Measurements from ENCODE around the gene ARHGEF10L.

Gene ARHGEF10L

DNA sequence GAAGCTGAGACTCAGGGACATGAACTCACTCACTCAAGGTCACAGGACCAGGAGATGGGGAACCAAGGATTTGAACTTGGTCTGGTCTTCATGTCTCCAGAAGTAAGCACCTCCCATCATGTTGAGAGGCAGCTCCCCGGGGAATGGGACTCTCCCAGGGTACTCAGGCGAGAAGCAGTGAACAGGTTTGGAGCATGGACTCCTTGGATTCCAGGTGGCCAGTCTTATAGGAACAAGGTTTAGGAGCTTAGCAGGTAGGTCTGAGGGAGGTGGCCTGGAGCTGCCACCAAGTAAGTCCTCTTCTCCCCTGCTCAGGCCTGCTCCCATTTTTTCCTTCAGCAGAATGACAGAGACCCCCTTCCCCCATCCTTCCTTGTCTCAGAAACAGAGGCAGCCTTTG is 14.9 kb upstream of the ARHGEF10L start:
- Histone ChIP-seq H3K27ac (no peak overlapping the region), H3K4me3 (no peak overlapping the region)
- no peak for DNase-seq (ENCODE audit: low spot score)
- TF ChIP-seq, protein P1, sequence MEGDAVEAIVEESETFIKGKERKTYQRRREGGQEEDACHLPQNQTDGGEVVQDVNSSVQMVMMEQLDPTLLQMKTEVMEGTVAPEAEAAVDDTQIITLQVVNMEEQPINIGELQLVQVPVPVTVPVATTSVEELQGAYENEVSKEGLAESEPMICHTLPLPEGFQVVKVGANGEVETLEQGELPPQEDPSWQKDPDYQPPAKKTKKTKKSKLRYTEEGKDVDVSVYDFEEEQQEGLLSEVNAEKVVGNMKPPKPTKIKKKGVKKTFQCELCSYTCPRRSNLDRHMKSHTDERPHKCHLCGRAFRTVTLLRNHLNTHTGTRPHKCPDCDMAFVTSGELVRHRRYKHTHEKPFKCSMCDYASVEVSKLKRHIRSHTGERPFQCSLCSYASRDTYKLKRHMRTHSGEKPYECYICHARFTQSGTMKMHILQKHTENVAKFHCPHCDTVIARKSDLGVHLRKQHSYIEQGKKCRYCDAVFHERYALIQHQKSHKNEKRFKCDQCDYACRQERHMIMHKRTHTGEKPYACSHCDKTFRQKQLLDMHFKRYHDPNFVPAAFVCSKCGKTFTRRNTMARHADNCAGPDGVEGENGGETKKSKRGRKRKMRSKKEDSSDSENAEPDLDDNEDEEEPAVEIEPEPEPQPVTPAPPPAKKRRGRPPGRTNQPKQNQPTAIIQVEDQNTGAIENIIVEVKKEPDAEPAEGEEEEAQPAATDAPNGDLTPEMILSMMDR (IDR thresholded peaks at IDR 0.05) = no peak

DNA sequence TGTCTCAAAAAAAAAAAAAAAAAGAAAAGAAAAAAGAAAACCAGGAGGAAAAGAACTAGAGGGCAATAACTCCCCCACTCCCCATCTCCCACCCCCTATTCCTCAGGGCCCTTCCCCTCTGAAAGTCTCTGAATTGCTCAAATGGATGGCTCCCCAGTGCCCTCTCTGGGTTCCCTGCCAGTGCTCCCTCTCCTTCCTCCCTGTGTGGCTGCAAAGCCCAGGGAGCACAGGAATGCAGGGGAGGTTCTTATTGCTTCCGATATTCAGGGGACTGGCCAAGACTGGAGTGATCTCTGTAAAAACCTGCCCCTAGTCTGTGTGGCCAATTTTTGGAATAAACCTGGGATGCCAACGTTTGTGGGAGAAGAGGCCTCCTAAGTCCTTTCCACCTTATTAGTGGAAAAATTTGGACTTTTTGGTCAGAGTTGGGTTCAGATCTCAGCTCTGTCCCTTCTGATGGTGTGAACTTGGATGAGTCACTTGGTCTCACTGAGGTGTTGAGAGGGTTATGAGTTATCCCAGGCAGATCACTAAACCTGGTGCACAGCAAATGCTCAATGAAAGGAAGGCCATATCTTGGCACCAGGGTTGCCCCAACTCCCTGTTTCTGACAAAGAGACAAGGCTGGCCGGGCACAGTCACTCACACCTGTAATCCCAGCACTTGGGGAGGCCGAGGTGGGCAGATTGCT is 13.4 kb upstream of the ARHGEF10L start:
- Histone ChIP-seq H3K4me3 (no peak overlapping the region), H3K27ac (peak overlapping the region; percentile 71 to 91)
- TF ChIP-seq, protein P1 (IDR thresholded peaks at IDR 0.05) = no peak
- DNase-seq (ENCODE audit: low spot score) = no peak

DNA sequence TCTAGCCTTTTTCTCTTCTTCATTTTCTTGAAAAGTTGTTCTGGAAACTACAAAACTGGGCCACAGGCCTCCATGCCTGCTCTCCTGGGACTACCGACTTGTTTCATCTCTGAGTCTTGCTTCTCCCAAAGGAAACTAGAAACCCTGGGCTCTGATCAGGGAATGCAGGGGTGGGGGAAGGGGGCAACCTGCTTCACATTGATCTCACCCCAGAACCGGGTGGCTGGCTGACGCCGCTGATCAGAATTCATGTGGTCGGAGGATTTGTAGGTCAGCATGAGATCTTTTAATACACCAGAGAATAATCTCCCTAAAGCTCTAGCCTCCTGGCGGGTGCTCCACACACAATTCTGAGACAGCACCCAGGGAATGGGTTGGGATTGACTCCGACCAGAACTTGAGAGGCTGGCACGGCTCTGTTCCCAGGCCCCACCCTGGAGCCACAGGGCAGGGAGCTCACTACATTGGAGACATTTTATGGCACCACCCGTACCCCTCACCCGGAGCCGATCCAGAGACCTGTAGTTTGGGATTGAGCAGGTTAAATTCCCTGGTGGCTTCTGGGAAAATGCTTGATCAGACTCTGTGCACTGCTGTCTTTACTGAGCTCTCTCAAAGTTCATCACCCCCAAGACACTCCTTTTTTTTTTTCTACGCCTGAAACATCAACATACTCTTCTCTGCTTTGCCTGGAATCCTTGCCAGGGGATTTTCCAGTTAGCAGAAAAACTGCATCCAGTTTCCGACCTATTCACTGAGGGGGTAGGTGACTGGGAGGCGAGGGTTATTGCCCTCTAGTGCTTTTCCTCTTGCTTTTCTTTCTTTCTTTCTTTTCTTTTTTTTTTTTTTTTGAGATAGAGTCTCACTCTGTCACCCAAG is 12.2 kb upstream of the ARHGEF10L start:
- no peak for DNase-seq (ENCODE audit: low spot score)
- peak overlapping the region; percentile 71 to 91 for H3K27ac ChIP-seq

DNA sequence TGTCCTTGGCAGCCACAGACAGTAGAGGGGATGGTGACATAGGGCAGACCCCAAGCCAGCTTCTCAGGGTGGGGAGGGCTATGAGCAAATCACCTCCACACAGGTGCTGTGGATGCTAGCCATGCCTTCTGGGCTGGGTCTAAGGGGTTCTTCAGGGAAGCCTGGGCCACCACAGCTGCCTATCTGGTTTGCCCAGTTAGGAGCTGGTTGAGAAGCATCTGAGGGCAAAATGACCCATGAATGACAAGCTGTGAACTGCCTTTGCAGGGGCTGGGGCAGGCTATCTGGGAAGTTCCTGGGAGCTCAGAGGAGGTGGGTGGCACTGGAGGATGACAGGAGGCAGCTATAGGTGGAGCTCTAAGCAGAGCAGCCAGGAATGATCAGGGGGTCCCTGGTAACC is 10.1 kb upstream of the ARHGEF10L start:
- no peak overlapping the region for H3K4me3 ChIP-seq
- DNase-seq (ENCODE audit: low spot score) = no peak
- TF ChIP-seq, protein P1 (IDR thresholded peaks at IDR 0.05) = no peak
- peak overlapping the region in 1 of 2 donors; percentile 91 for H3K27ac ChIP-seq

More for the DNA sequence above, 12.2 kb upstream of the ARHGEF10L start:
- TF ChIP-seq, protein P1 (IDR thresholded peaks at IDR 0.05) = no peak
- peak overlapping the region; percentile 35 for H3K4me3 ChIP-seq

DNA sequence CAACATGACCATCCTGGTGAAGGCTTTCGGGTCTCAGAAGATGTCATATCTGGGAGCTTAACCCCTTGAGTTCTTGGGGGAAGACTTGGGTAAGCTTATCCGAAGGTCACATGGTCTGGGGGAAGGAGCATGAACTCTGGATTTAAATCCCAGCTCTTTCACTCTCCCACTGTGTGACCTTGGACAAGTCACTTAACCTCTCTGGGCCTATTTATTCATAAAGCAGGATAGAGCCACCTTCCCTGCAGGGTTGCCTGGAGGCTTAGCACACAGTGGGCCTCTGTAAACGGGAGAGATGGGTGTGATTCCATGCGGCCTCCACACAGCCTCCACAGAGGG is 8.2 kb upstream of the ARHGEF10L start:
- TF ChIP-seq, protein P1 (IDR thresholded peaks at IDR 0.05) = no peak
- Histone ChIP-seq H3K4me3 (no peak overlapping the region), H3K27ac (peak overlapping the region; percentile 86)
- no peak for DNase-seq (ENCODE audit: low spot score)

DNA sequence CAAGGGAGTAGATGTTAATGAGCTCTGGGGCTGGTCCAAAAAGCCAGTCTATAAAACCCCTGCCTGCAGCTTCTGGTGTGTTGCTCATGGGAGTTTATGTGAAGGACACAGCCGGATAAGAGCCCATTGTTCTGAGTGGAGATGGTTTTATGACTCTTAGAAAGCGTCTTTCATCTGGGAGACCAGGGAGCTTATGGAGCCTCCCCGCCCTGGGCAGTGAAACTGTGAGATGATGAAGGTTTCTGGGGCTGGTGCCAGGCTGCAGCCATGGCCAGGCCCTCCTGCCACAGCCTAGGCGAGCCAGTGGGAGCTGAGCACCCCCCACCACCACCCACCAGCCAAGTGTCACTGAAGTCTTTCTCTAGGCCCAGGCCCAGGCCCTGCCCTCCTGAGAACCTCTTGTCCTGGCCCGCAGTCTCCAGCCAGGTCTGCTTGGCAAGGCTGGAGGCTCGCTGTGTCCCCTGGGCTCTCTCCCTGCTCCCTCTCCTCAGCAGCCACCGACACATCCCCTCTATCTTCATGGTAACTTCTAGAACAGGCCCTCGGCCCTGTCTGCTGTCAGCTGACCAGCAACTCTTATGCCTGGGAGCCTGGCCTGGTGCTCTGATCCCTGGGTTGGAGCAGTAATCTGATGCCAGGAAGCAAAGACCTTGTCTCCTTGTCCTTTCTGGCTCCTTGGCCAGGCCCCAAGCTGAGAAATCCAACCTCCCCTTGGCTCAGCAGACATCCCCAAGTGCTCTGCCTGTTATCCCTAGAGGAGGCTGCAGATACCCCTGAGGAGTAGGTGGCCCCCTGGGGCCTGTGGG is 7.6 kb upstream of the ARHGEF10L start:
- TF ChIP-seq, protein P1 (IDR thresholded peaks at IDR 0.05) = no peak
- H3K27ac ChIP-seq = peak overlapping the region; percentile 86
- DNase-seq (ENCODE audit: low spot score) = peak; percentile 93
- H3K4me3 ChIP-seq = no peak overlapping the region

All from coronary artery (tissue), 2 donors.